Measurements from ENCODE around the gene CGB5.

The CGB5 gene

GRCh38 chr19:49065905-49066512 is 22.4 kb downstream of the CGB5 start:
- H3K36me3 ChIP-seq (ENCODE audit: insufficient read depth, low read length): no peaks in the 10 kb centered on the region
- H3K79me2 ChIP-seq (ENCODE audit: insufficient read depth, low read length): no peaks in the 10 kb centered on the region
- no peak overlapping the region for H3K4me3 ChIP-seq (ENCODE audit: low read length, poor library complexity, severe bottlenecking)
- no peak overlapping the region for H3K4me2 ChIP-seq (ENCODE audit: low read depth, low read length, poor library complexity, severe bottlenecking)
- H3K9ac ChIP-seq (ENCODE audit: low read depth, low read length, poor library complexity, severe bottlenecking): no peak overlapping the region
- H3K4me1 ChIP-seq (ENCODE audit: insufficient read depth, low read length, poor library complexity, severe bottlenecking): no peaks in the 10 kb centered on the region
- no peaks in the 10 kb centered on the region for H3F3A ChIP-seq (ENCODE audit: low read depth)
- TF ChIP-seq EZH2phosphoT487 (IDR thresholded peaks at IDR 0.05; ENCODE audit: borderline replicate concordance): no peak
- no peak for TF ChIP-seq CTCF (conservative IDR thresholded peaks at IDR 0.05; ENCODE audit: low read length)
- no peak overlapping the region for H2AFZ ChIP-seq (ENCODE audit: low read length)
- no peaks in the 10 kb centered on the region for H4K20me1 ChIP-seq (ENCODE audit: insufficient read depth, low read length, poor library complexity, severe bottlenecking)
- no peaks in the 10 kb centered on the region for H3K9me2 ChIP-seq (replicated peaks; ENCODE audit: low read depth, low read length)
- no peaks in the 10 kb centered on the region for H3K9me3 ChIP-seq (ENCODE audit: insufficient read depth, low read depth, low read length)
- no peaks in the 10 kb centered on the region for H3K27me3 ChIP-seq (ENCODE audit: insufficient read depth, low read length, poor library complexity, severe bottlenecking)

- Histone ChIP-seq H4K20me1 (ENCODE audit: insufficient read depth, low read length, poor library complexity, severe bottlenecking) (no peaks in the 10 kb centered on the region), H2AFZ (ENCODE audit: low read length) (no peak overlapping the region), H3F3A (ENCODE audit: low read depth) (no peaks in the 10 kb centered on the region), H3K9me2 (replicated peaks; ENCODE audit: low read depth, low read length) (no peaks in the 10 kb centered on the region), H3K9ac (ENCODE audit: low read depth, low read length, poor library complexity, severe bottlenecking) (no peak overlapping the region), H3K27me3 (ENCODE audit: insufficient read depth, low read length, poor library complexity, severe bottlenecking) (no peaks in the 10 kb centered on the region), H3K4me2 (ENCODE audit: low read depth, low read length, poor library complexity, severe bottlenecking) (no peak overlapping the region), H3K36me3 (ENCODE audit: insufficient read depth, low read length) (no peaks in the 10 kb centered on the region), H3K9me3 (ENCODE audit: insufficient read depth, low read depth, low read length) (no peaks in the 10 kb centered on the region), H3K79me2 (ENCODE audit: insufficient read depth, low read length) (no peaks in the 10 kb centered on the region), H3K4me3 (ENCODE audit: low read length, poor library complexity, severe bottlenecking) (no peak overlapping the region), H3K4me1 (ENCODE audit: insufficient read depth, low read length, poor library complexity, severe bottlenecking) (no peaks in the 10 kb centered on the region)
- no peak for TF ChIP-seq CTCF (conservative IDR thresholded peaks at IDR 0.05; ENCODE audit: low read length)
- no peak for TF ChIP-seq EZH2phosphoT487 (IDR thresholded peaks at IDR 0.05; ENCODE audit: borderline replicate concordance)
These were observed 23.9 kb downstream of the CGB5 start for GRCh38 chr19:49067554-49067953.

- Histone ChIP-seq H3K4me3 (ENCODE audit: low read length, poor library complexity, severe bottlenecking) (no peak overlapping the region), H3K27me3 (ENCODE audit: insufficient read depth, low read length, poor library complexity, severe bottlenecking) (no peaks in the 10 kb centered on the region), H3K9ac (ENCODE audit: low read depth, low read length, poor library complexity, severe bottlenecking) (no peak overlapping the region), H3K9me3 (ENCODE audit: insufficient read depth, low read depth, low read length) (no peaks in the 10 kb centered on the region), H3K36me3 (ENCODE audit: insufficient read depth, low read length) (no peaks in the 10 kb centered on the region), H4K20me1 (ENCODE audit: insufficient read depth, low read length, poor library complexity, severe bottlenecking) (no peaks in the 10 kb centered on the region), H3K9me2 (replicated peaks; ENCODE audit: low read depth, low read length) (no peaks in the 10 kb centered on the region), H3K4me2 (ENCODE audit: low read depth, low read length, poor library complexity, severe bottlenecking) (no peak overlapping the region), H3F3A (ENCODE audit: low read depth) (no peaks in the 10 kb centered on the region), H3K79me2 (ENCODE audit: insufficient read depth, low read length) (no peaks in the 10 kb centered on the region), H2AFZ (ENCODE audit: low read length) (no peak overlapping the region), H3K4me1 (ENCODE audit: insufficient read depth, low read length, poor library complexity, severe bottlenecking) (no peaks in the 10 kb centered on the region)
- TF ChIP-seq CTCF (conservative IDR thresholded peaks at IDR 0.05; ENCODE audit: low read length): no peak
- TF ChIP-seq EZH2phosphoT487 (IDR thresholded peaks at IDR 0.05; ENCODE audit: borderline replicate concordance): no peak
These were observed 25.4 kb downstream of the CGB5 start for GRCh38 chr19:49069026-49069425.

Data from Loucy (cell line).